Measurements from ENCODE around the gene BAZ1A. TPM values are rescaled to one million over a fixed set of nuclear protein-coding genes. Genes with fewer than 3 reads are reported as not detected.

Gene BAZ1A
- total RNA-seq, 2 experiments from 2014 or later, result 47.4 to 49.4 TPM

DNA sequence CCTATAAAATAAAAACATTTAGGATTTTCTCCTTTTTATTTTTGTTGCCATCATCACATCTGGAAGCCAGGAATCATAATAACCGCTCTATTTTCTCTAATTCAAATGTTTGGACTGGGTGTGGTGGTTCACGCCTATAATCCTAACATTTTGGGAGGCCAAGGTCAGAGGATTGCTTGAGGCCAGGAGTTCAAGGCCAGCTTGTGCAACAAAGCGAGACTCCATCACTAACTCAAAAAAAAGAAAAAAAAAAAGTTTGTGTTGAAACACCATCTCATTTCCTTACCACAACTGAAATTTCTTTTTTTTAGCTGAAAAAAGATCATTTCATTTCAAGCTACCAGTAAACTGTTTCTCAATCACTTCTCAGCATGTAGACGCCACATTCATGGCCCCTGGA is 8.8 kb upstream of the BAZ1A start:
- Mint-ChIP-seq H3K9me3 (no peaks in the 10 kb centered on the region), H3K4me3 (no peak overlapping the region), H3K36me3 (ENCODE audit: low read depth) (no peaks in the 10 kb centered on the region), H3K27me3 (no peaks in the 10 kb centered on the region), H3K27ac (no peak overlapping the region), H3K4me1 (ENCODE audit: low read depth) (no peaks in the 10 kb centered on the region)
- TF ChIP-seq, protein P1, sequence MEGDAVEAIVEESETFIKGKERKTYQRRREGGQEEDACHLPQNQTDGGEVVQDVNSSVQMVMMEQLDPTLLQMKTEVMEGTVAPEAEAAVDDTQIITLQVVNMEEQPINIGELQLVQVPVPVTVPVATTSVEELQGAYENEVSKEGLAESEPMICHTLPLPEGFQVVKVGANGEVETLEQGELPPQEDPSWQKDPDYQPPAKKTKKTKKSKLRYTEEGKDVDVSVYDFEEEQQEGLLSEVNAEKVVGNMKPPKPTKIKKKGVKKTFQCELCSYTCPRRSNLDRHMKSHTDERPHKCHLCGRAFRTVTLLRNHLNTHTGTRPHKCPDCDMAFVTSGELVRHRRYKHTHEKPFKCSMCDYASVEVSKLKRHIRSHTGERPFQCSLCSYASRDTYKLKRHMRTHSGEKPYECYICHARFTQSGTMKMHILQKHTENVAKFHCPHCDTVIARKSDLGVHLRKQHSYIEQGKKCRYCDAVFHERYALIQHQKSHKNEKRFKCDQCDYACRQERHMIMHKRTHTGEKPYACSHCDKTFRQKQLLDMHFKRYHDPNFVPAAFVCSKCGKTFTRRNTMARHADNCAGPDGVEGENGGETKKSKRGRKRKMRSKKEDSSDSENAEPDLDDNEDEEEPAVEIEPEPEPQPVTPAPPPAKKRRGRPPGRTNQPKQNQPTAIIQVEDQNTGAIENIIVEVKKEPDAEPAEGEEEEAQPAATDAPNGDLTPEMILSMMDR (IDR thresholded peaks at IDR 0.05), result no peak
- ChIA-PET POLR2A (interaction anchor here (0.6 to 1.3 kb wide), 2 partner anchors 11 to 22 kb away, joined by 3 read pairs; no protein-coding TSS in a partner anchor), CTCF (no interaction called here)
- DNase-seq (no peak), ATAC-seq (no peak)
- intact Hi-C loops (cut with micrococcal nuclease), result no loop called here

GRCh38 chr14:34874386-34875030 is 652 bp downstream of the BAZ1A start:
- DNase-seq (peak; percentile 72), ATAC-seq (peak; percentile 29)
- peak overlapping the region; percentile 97 for H3K27ac Mint-ChIP-seq
- intact Hi-C loops (cut with micrococcal nuclease), result no loop called here
- H3K9me3 Mint-ChIP-seq, result no peaks in the 10 kb centered on the region
- CTCF ChIA-PET, result interaction anchor here (1.3 kb wide), 1 partner anchor 107 kb away, joined by 9 read pairs; no protein-coding TSS in a partner anchor
- H3K4me3 Mint-ChIP-seq, result peak overlapping the region; percentile 100
- no peaks in the 10 kb centered on the region for H3K27me3 Mint-ChIP-seq
- TF ChIP-seq, protein P1 (IDR thresholded peaks at IDR 0.05), result no peak
- peaks cover 37% of the 10 kb centered on the region for H3K4me1 Mint-ChIP-seq (ENCODE audit: low read depth)
- POLR2A ChIA-PET, result interaction anchor here (0.5 to 5.6 kb wide), 19 partner anchors 16 to 542 kb away, joined by 3 to 73 read pairs (median 4); partner anchors contain the start of genes FAM177A1, NFKBIA and SRP54
- peaks cover 42% of the 10 kb centered on the region for H3K36me3 Mint-ChIP-seq (ENCODE audit: low read depth)

- H3K4me1 Mint-ChIP-seq (ENCODE audit: low read depth), result peaks cover 39% of the 10 kb centered on the region
- intact Hi-C loops (cut with micrococcal nuclease), result loop anchor here (1.0 kb wide), 1 partner anchor 109 kb away; the partner anchor contains the start of gene SRP54
- peak overlapping the region; percentile 87 for H3K4me3 Mint-ChIP-seq
- no peaks in the 10 kb centered on the region for H3K27me3 Mint-ChIP-seq
- DNase-seq, result peak; percentile 96
- ChIA-PET POLR2A (interaction anchor here (0.6 to 5.6 kb wide), 21 partner anchors 9 to 542 kb away, joined by 3 to 73 read pairs (median 5); partner anchors contain the start of genes FAM177A1, NFKBIA, PPP2R3C and PRORP), CTCF (interaction anchor here (1.1 kb wide), 1 partner anchor 107 kb away, joined by 5 read pairs; no protein-coding TSS in a partner anchor)
- TF ChIP-seq, protein P1 (IDR thresholded peaks at IDR 0.05), result no peak
- H3K9me3 Mint-ChIP-seq, result no peaks in the 10 kb centered on the region
- H3K36me3 Mint-ChIP-seq (ENCODE audit: low read depth), result peaks cover 42% of the 10 kb centered on the region
- peak; percentile 83 for ATAC-seq
- peak overlapping the region; percentile 97 for H3K27ac Mint-ChIP-seq
Measured at GRCh38 chr14:34873589-34874385, 1.4 kb downstream of the BAZ1A start.

DNA sequence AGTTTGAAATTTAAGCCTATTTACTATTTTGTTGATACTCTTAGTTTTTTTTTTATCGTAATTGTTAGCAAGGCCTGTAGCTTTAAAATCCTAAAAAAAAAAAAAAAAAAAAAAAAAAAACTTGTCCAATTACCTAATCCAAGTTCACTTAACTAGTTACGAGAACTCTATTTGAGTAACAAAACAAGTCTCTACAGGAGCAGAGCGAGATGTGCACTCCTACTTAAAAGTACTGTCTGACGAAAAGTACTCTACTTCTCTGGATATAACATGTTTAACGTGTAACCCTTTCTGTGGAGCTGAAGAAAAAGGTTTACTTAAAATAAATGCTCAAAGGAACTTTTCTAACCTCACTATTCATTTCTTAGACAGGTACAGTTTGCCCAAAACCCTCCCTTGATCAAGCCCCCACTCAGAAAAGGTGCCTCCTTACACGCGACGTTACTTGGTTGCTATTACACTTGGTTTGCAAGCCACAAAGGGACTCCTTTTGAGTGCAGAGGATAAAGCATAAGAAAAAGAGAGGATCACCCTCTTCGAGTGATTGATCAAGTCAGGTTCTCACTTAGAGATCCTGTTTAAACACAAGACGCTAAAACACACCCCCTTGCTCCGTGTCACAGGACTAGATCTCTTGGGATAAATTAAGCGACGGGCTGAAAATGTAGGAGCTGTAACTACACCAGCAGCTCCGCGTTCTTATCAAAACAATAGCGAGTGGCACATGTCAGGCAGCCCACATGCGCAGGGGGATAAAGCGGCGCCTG is 2.2 kb downstream of the BAZ1A start:
- peak overlapping the region; percentile 97 for H3K27ac Mint-ChIP-seq
- CTCF ChIA-PET, result interaction anchor here (0.8 to 1.1 kb wide), 2 partner anchors 11 to 108 kb away, joined by 4 to 5 read pairs; no protein-coding TSS in a partner anchor

More for the DNA sequence above, 2.2 kb downstream of the BAZ1A start:
- Mint-ChIP-seq H3K4me3 (peak overlapping the region; percentile 87), H3K36me3 (ENCODE audit: low read depth) (peaks cover 48% of the 10 kb centered on the region), H3K4me1 (ENCODE audit: low read depth) (peaks cover 45% of the 10 kb centered on the region), H3K9me3 (no peaks in the 10 kb centered on the region), H3K27me3 (no peaks in the 10 kb centered on the region)
- POLR2A ChIA-PET, result interaction anchor here (0.8 to 5.6 kb wide), 20 partner anchors 8 to 543 kb away, joined by 3 to 73 read pairs (median 6); partner anchors contain the start of genes FAM177A1, NFKBIA, PPP2R3C and PRORP
- TF ChIP-seq, protein P1 (IDR thresholded peaks at IDR 0.05), result no peak
- intact Hi-C loops (cut with micrococcal nuclease), result loop anchor here (1.0 kb wide), 1 partner anchor 109 kb away; the partner anchor contains the start of gene SRP54
- peak; percentile 18 for DNase-seq
- peak; percentile 8 for ATAC-seq

Measured in activated CD8-positive, alpha-beta T cell treated with anti-CD3 and anti-CD28 coated beads for 36 hours (primary cell).